HCT116 (cell line): ENCODE data around the gene ARL2BP. TPM values are rescaled to one million over a fixed set of nuclear protein-coding genes. Genes with fewer than 3 reads are reported as not detected.
A peak's percentile ranks its signal among the peaks of the same experiment; 100 is the strongest.

Experiments used
- ATAC-seq: fragments of 200-7000 bp; cut with Tn5 transposase; 2 replicates; pipeline ENCODE4 v1.9.1; 2020; ENCODE audit warnings: mild to moderate bottlenecking, moderate library complexity
- BruUV-seq: library from RNA; stranded (reverse); fragments of 400-500 nt; replicated peaks from 2 replicates; lab custom pipeline; 2021; lab: Mats Ljungman, UMichigan
- CTCF ChIA-PET: fragments of 300-600 bp; sonication (Branson Sonifier 250); formaldehyde crosslinking; loops from one replicate; lab custom pipeline; 2021; ENCODE audit warnings: antibody characterized with exemption; lab: Charles Lee
- POLR2A ChIA-PET: fragments of 300-600, 350-600 bp; sonication (Branson Sonifier 250); formaldehyde crosslinking; loops from one replicate; lab custom pipeline; 2021; ENCODE audit warnings: antibody characterized with exemption; lab: Charles Lee
- RAD21 ChIA-PET, 2 experiments: fragments of 300-600 bp; sonication (Branson Sonifier 250); formaldehyde crosslinking; loops; one replicate each; lab custom pipeline; 2023; ENCODE audit warnings: low total read pairs in 2 of 2; ENCODE audit not compliant: uncharacterized antibody in 2 of 2, unreplicated experiment in 2 of 2, low non-redundant PET in 1 of 2; lab: Charles Lee
- DNase-seq: peaks from one replicate; pipeline ENCODE4 v3.0.0-alpha.2; 2010; ENCODE audit warnings: low read depth, low spot score
- H2AFZ ChIP-seq: fragments of 200-600 bp; shearing (Covaris generic), sonication (generic); 2 replicates; pipeline ENCODE4 v1.6.1; 2017; ENCODE audit warnings: low read depth, mixed run types, mixed read lengths, antibody characterized with exemption, low read length; ENCODE audit not compliant: poor library complexity, severe bottlenecking
- H3K27ac ChIP-seq: 2 replicates; pipeline ENCODE4 v1.5.1; 2012; ENCODE audit warnings: low read depth, low read length
- H3K27me3 ChIP-seq: fragments of 200-600 bp; sonication (generic); 2 replicates; pipeline ENCODE4 v1.6.1; 2016; ENCODE audit warnings: mixed run types, low read length, mixed read lengths; ENCODE audit not compliant: insufficient read depth
- H3K36me3 ChIP-seq, 2 experiments: fragments of 200-500 bp in 1 of 2; fragments of 200-600 bp in 1 of 2; sonication (Bioruptor generic) in 1 of 2; sonication (generic) in 1 of 2; 2 replicates each; pipeline versions ENCODE4 v1.5.1 to v1.6.1; 2014 to 2016; ENCODE audit warnings: low read length in 2 of 2, inconsistent platforms in 1 of 2, mixed read lengths in 1 of 2, mixed run types in 1 of 2; ENCODE audit not compliant: insufficient read depth in 2 of 2, control insufficient read depth in 1 of 2
- H3K4me1 ChIP-seq, 2 experiments: fragments of 200-600 bp in 1 of 2; sonication (generic) in 1 of 2; 2 replicates each; pipeline versions ENCODE4 v1.5.1 to v1.6.1; 2012 to 2017; ENCODE audit warnings: low read length in 2 of 2, inconsistent platforms in 1 of 2, mild to moderate bottlenecking in 1 of 2, mixed read lengths in 1 of 2, mixed run types in 1 of 2, moderate library complexity in 1 of 2; ENCODE audit not compliant: insufficient read depth in 2 of 2, control insufficient read depth in 1 of 2
- H3K4me2 ChIP-seq: fragments of 200-600 bp; sonication (generic); 2 replicates; pipeline ENCODE4 v1.6.1; 2017; ENCODE audit warnings: mixed run types, low read length, mixed read lengths
- H3K4me3 ChIP-seq, 2 experiments: fragments of 200-600 bp in 1 of 2; sonication (generic) in 1 of 2; replicated peaks in 1 of 2; 2 replicates each; pipeline ENCODE4 v1.5.1; 2011 to 2016; ENCODE audit warnings: low read length in 2 of 2, control low read depth in 1 of 2, low read depth in 1 of 2, mild to moderate bottlenecking in 1 of 2, mixed read lengths in 1 of 2, mixed run types in 1 of 2
- H3K79me2 ChIP-seq: fragments of 200-600 bp; sonication (generic); 2 replicates; pipeline ENCODE4 v1.6.1; 2017; ENCODE audit warnings: mild to moderate bottlenecking, mixed run types, low read length, moderate library complexity, mixed read lengths; ENCODE audit not compliant: insufficient read depth
- H3K9ac ChIP-seq: fragments of 200-600 bp; sonication (generic); 2 replicates; pipeline ENCODE4 v1.6.1; 2016; ENCODE audit warnings: low read length, mixed read lengths
- H3K9me2 ChIP-seq: fragments of 200-600 bp; sonication (generic), shearing (Covaris generic); 2 replicates; pipeline ENCODE4 v1.6.1; 2017; ENCODE audit warnings: mixed run types, mild to moderate bottlenecking, moderate library complexity; ENCODE audit not compliant: insufficient read depth
- H3K9me3 ChIP-seq, 2 experiments: fragments of 200-500 bp in 1 of 2; fragments of 200-600 bp in 1 of 2; sonication (Bioruptor generic) in 1 of 2; sonication (generic) in 1 of 2; 2 replicates each; pipeline ENCODE4 v1.6.1; 2014 to 2017; ENCODE audit warnings: low read length in 2 of 2, mixed read lengths in 2 of 2, inconsistent platforms in 1 of 2, low read depth in 1 of 2, mild to moderate bottlenecking in 1 of 2, mixed run types in 1 of 2, moderate library complexity in 1 of 2; ENCODE audit not compliant: control insufficient read depth in 1 of 2, insufficient read depth in 1 of 2
- H4K20me1 ChIP-seq: fragments of 200-600 bp; sonication (generic), shearing (Covaris generic); 2 replicates; pipeline ENCODE4 v1.6.1; 2017; ENCODE audit warnings: mixed run types, mild to moderate bottlenecking, moderate library complexity; ENCODE audit not compliant: insufficient read depth
- CBX3 ChIP-seq: IDR thresholded peaks from 2 replicates; pipeline ENCODE4 v1.6.1; 2012; ENCODE audit warnings: low read depth
- ELF1 ChIP-seq: IDR thresholded peaks from 2 replicates; pipeline ENCODE4 v1.6.1; 2012; ENCODE audit warnings: low read depth, borderline replicate concordance
- FOSL1 ChIP-seq: IDR thresholded peaks from 2 replicates; pipeline ENCODE4 v1.6.1; 2012; ENCODE audit warnings: low read depth
- POLR2AphosphoS5 ChIP-seq: IDR thresholded peaks from 2 replicates; pipeline ENCODE4 v1.6.1; 2011; ENCODE audit warnings: mild to moderate bottlenecking, low read depth, low read length, moderate library complexity
- RAD21 ChIP-seq: IDR thresholded peaks from 2 replicates; pipeline ENCODE4 v1.6.1; 2012; ENCODE audit warnings: low read depth, mild to moderate bottlenecking
- SRF ChIP-seq: IDR thresholded peaks from 2 replicates; pipeline ENCODE4 v1.6.1; 2012; ENCODE audit warnings: low read depth
- intact Hi-C: fragments of 100-400 bp; cut with micrococcal nuclease; formaldehyde crosslinking; loops from 2 replicates; pipeline ENCODE4 v1.10.0; 2022
- total RNA-seq: library from RNA; stranded (reverse); gene quantifications from one replicate; pipeline ENCODE4 v1.2.1, GENCODE V29; 2021; ENCODE audit not compliant: unreplicated experiment
- TF ChIP-seq, protein P1 (sequence below), 3 experiments: fragments of 200-600 bp in 1 of 3; sonication (generic) in 1 of 3; IDR thresholded peaks in 2 of 3; conservative IDR thresholded peaks in 1 of 3; 2 replicates each; pipeline ENCODE4 v1.5.1; 2012 to 2017; ENCODE audit warnings: low read depth in 2 of 3, low read length in 2 of 3, antibody characterized with exemption in 1 of 3, borderline replicate concordance in 1 of 3, control low read depth in 1 of 3, mild to moderate bottlenecking in 1 of 3, mixed read lengths in 1 of 3, mixed run types in 1 of 3, moderate library complexity in 1 of 3; ENCODE audit not compliant: insufficient read depth in 1 of 3

The ARL2BP gene
- total RNA-seq, 1 experiment from 2014 or later: 28.8 TPM

DNA sequence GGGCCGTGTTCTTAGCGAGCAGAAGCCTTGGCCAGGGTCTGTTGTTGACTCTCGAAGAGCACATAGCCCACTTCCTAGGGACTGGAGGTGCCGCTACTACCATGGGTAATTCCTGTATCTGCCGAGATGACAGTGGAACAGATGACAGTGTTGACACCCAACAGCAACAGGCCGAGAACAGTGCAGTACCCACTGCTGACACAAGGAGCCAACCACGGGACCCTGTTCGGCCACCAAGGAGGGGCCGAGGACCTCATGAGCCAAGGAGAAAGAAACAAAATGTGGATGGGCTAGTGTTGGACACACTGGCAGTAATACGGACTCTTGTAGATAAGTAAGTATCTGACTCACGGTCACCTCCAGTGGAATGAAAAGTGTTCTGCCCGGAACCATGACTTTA lies 40.4 kb upstream of the ARL2BP start:
- no peaks in the 10 kb centered on the region for H3K79me2 ChIP-seq
- H3K9me3 ChIP-seq: no peaks in the 10 kb centered on the region
- no peak overlapping the region for H2AFZ ChIP-seq
- POLR2A ChIA-PET: no interaction called here
- RAD21 ChIA-PET: no interaction called here
- no peak overlapping the region for H3K27ac ChIP-seq
- no peak overlapping the region for H3K4me2 ChIP-seq
- H3K27me3 ChIP-seq: no peaks in the 10 kb centered on the region
- H3K4me1 ChIP-seq: no peaks in the 10 kb centered on the region
- no peak for DNase-seq
- TF ChIP-seq, protein P1, sequence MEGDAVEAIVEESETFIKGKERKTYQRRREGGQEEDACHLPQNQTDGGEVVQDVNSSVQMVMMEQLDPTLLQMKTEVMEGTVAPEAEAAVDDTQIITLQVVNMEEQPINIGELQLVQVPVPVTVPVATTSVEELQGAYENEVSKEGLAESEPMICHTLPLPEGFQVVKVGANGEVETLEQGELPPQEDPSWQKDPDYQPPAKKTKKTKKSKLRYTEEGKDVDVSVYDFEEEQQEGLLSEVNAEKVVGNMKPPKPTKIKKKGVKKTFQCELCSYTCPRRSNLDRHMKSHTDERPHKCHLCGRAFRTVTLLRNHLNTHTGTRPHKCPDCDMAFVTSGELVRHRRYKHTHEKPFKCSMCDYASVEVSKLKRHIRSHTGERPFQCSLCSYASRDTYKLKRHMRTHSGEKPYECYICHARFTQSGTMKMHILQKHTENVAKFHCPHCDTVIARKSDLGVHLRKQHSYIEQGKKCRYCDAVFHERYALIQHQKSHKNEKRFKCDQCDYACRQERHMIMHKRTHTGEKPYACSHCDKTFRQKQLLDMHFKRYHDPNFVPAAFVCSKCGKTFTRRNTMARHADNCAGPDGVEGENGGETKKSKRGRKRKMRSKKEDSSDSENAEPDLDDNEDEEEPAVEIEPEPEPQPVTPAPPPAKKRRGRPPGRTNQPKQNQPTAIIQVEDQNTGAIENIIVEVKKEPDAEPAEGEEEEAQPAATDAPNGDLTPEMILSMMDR (IDR thresholded peaks at IDR 0.05 in 2 of 3, conservative IDR thresholded peaks at IDR 0.05 in 1 of 3; ENCODE audit: borderline replicate concordance in 1 of 3, insufficient read depth in 1 of 3, low read depth in 2 of 3, low read length in 2 of 3): peak in 2 of 3 experiments; percentile 33 to 39; a peak in 3 of 6 replicates
- TF ChIP-seq FOSL1: no peak
- H3K9ac ChIP-seq: no peak overlapping the region
- peaks cover 18 to 25% of the 10 kb centered on the region in 2 experiments for H3K36me3 ChIP-seq
- H4K20me1 ChIP-seq: no peaks in the 10 kb centered on the region
- no peaks in the 10 kb centered on the region for H3K9me2 ChIP-seq
- ATAC-seq: peak; percentile 40; the same call in 1 of the 2 replicates
- intact Hi-C loops: no loop called here
- CTCF ChIA-PET: no interaction called here
- no peak overlapping the region for H3K4me3 ChIP-seq
- BruUV-seq: no TSS peak

DNA sequence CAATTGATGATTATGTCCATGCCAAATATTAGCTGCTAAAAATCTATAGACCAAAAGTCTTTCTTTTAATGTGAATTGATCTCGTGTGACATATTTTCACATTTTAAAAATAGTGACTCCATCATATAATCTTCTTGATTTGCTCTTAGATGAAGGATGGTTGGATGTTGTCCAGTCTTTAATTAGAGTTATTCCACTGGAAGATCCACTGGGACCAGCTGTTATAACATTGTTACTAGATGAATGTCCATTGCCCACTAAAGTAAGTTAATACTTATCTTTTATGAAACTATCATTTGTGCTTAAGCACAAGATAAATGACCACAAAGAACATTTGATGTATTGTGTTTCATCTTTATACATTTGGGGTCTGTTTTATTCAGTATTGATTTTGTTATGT lies 36.1 kb upstream of the ARL2BP start:
- no peak overlapping the region for H3K27ac ChIP-seq
- TF ChIP-seq CBX3 (no peak), FOSL1 (no peak), RAD21 (no peak), SRF (no peak), ELF1 (no peak), POLR2AphosphoS5 (no peak)
- TF ChIP-seq, all 23 proteins: peak for 0
- H3K9ac ChIP-seq: no peak overlapping the region
- H3K4me1 ChIP-seq: no peaks in the 10 kb centered on the region
- intact Hi-C loops: no loop called here
- H3K4me3 ChIP-seq: no peak overlapping the region
- H3K4me2 ChIP-seq: no peak overlapping the region
- ChIA-PET POLR2A (no interaction called here), CTCF (no interaction called here), RAD21 (no interaction called here)
- no peak overlapping the region for H2AFZ ChIP-seq
- ATAC-seq (no peak), DNase-seq (no peak)
- no TSS peak for BruUV-seq
- peaks cover 29 to 32% of the 10 kb centered on the region in 2 experiments for H3K36me3 ChIP-seq
- no peaks in the 10 kb centered on the region for H3K9me3 ChIP-seq
- H3K9me2 ChIP-seq: no peaks in the 10 kb centered on the region
- H3K79me2 ChIP-seq: no peaks in the 10 kb centered on the region
- no peaks in the 10 kb centered on the region for H4K20me1 ChIP-seq
- H3K27me3 ChIP-seq: no peaks in the 10 kb centered on the region
